Ovary (tissue), 9 donors: ENCODE measurements around the gene TRAF3. TPM values are rescaled to one million over a fixed set of nuclear protein-coding genes. Genes with fewer than 3 reads are reported as not detected.
A peak's percentile ranks its signal among the peaks of the same experiment; 100 is the strongest.

ENCODE experiments used
- DNase-seq, 5 donors: peaks; one replicate each; pipeline ENCODE4 v3.0.0-alpha.2; 2019 to 2020
- H3K27ac ChIP-seq, 2 donors: fragments of 200-600 bp; one replicate each; pipeline versions ENCODE4 v1.5.1 to v1.8.0; 2019 to 2022
- H3K27me3 ChIP-seq: fragments of 200-600 bp; one replicate; pipeline ENCODE4 v1.8.0; 2022
- H3K36me3 ChIP-seq: fragments of 200-600 bp; sonication (generic); one replicate; pipeline ENCODE4 v1.5.1; 2019
- H3K4me1 ChIP-seq: one replicate; pipeline ENCODE4 v1.8.1; 2013; ENCODE audit warnings: mild to moderate bottlenecking, moderate library complexity; ENCODE audit not compliant: insufficient read depth
- H3K4me3 ChIP-seq: fragments of 200-600 bp; sonication (generic); one replicate; pipeline ENCODE4 v1.5.1; 2017
- H3K9me3 ChIP-seq, 2 donors: fragments of 200-600 bp in 1 of 2; sonication (generic) in 1 of 2; one replicate each; pipeline versions ENCODE4 v1.5.1 to v1.8.1; 2013 to 2019; ENCODE audit warnings: mild to moderate bottlenecking in 1 of 2, moderate library complexity in 1 of 2
- CTCF ChIP-seq, 3 donors: fragments of 450-650 bp in 2 of 3; fragments of 200-600 bp in 1 of 3; IDR thresholded peaks; one replicate each; pipeline versions ENCODE4 v1.5.1 to v1.8.0; 2016 to 2022; ENCODE audit warnings: antibody characterized with exemption in 3 of 3, mild to moderate bottlenecking in 1 of 3
- EP300 ChIP-seq: sonication (generic); formaldehyde crosslinking; IDR thresholded peaks from one replicate; pipeline ENCODE4 v1.6.1; 2017; ENCODE audit warnings: antibody characterized with exemption
- POLR2A ChIP-seq: fragments of 450-650 bp; IDR thresholded peaks from one replicate; pipeline ENCODE4 v1.6.1; 2017; ENCODE audit warnings: antibody characterized with exemption, mild to moderate bottlenecking, moderate library complexity
- WGBS, 3 donors: extraction: QIAGEN DNeasy Blood & Tissue Kit in 1 of 3; methylation state at CpG; one replicate each; pipeline versions ENCODE4 v1.1.5 to v1.1.7; 2013 to 2017; 5-methylcytosine and 5-hydroxymethylcytosine counted together
- intact Hi-C, 4 donors: fragments of 100-400 bp; cut with DNase I; formaldehyde crosslinking; loops; one replicate each; pipeline versions ENCODE4 v1.11.0 to v1.15.1; 2022 to 2023
- polyA plus RNA-seq, 2 donors: library from polyadenylated mRNA; stranded (reverse); fragments of 200-250 nt in 1 of 2; fragments of 350-450 nt in 1 of 2; fragmentation: Illumina TruSeq in 1 of 2; extraction: RNeasy Lipid Tissue Mini Kit (QIAGEN cat#74804) in 1 of 2; gene quantifications; one replicate each; pipeline ENCODE4 v1.2.3, GENCODE V29; 2013 to 2014
- total RNA-seq, 7 donors: library from RNA; depleted of rRNA in 2 of 7; stranded (reverse); fragments of >200 nt in 2 of 7; fragmentation: NEBNext Ultra II Directional in 3 of 7; extraction: Animal tissue kit (Norgen Biotek cat#: 25700) in 3 of 7; gene quantifications; one replicate each; pipeline versions ENCODE4 v1.1.0 to v1.2.4, GENCODE V29; 2016 to 2023
- donor health status: DM: no; HTN: no; CAD: no; lungs with moderate emphysema.
- donor health status: DM: no; HTN: no; CAD: no.
- donor health status: Bipolar disorder and iron deficiency.
- donor health status: DM: yes; HTN: yes; CAD: no.
- donor health status: DM: no; HTN: no; CAD: no.
- donor health status: DM: yes; HTN: yes; CAD: no.

The TRAF3 gene
- total and polyA plus RNA-seq, 9 donors: 2.9 to 17.0 (median 11.4) TPM

GRCh38 chr14:102930753-102931579 lies 153.7 kb downstream of the TRAF3 start:
- H3K9me3 ChIP-seq: no peaks in the 10 kb centered on the region
- H3K36me3 ChIP-seq: no peaks in the 10 kb centered on the region
- peaks cover 14% of the 10 kb centered on the region for H3K4me1 ChIP-seq
- intact Hi-C loops: no loop called here
- H3K27me3 ChIP-seq: no peaks in the 10 kb centered on the region
- H3K4me3 ChIP-seq: no peak overlapping the region
- WGBS, 3 donors: 47 to 62% (median 59%) methylated on average over 32 to 34 of the region's 34 CpGs
- no peak for DNase-seq
- TF ChIP-seq POLR2A (no peak), CTCF (IDR thresholded peaks at IDR 0.05) (no peak), EP300 (no peak)
- no peak overlapping the region for H3K27ac ChIP-seq

GRCh38 chr14:102931580-102932285 lies 154.5 kb downstream of the TRAF3 start:
- H3K27me3 ChIP-seq: no peaks in the 10 kb centered on the region
- no peaks in the 10 kb centered on the region for H3K9me3 ChIP-seq
- TF ChIP-seq EP300 (no peak), POLR2A (no peak), CTCF (IDR thresholded peaks at IDR 0.05) (no peak)
- no peak overlapping the region for H3K4me3 ChIP-seq
- H3K36me3 ChIP-seq: no peaks in the 10 kb centered on the region
- peaks cover 14% of the 10 kb centered on the region for H3K4me1 ChIP-seq
- no peak overlapping the region for H3K27ac ChIP-seq
- DNase-seq: no peak
- intact Hi-C loops: no loop called here
- 93 to 98% (median 96%) methylated on average over 12 of the region's 12 CpGs for WGBS, 3 donors

- Histone ChIP-seq H3K9me3 (no peaks in the 10 kb centered on the region), H3K4me3 (no peak overlapping the region), H3K27ac (no peak overlapping the region), H3K27me3 (no peaks in the 10 kb centered on the region), H3K4me1 (peaks cover 14% of the 10 kb centered on the region), H3K36me3 (no peaks in the 10 kb centered on the region)
- 82 to 91% (median 89%) methylated on average over 20 to 26 of the region's 26 CpGs for WGBS, 3 donors
- intact Hi-C loops: no loop called here
- TF ChIP-seq POLR2A (no peak), CTCF (IDR thresholded peaks at IDR 0.05) (no peak), EP300 (no peak)
- peak in 1 of 5 donors; percentile 33 for DNase-seq
These were observed 155.4 kb downstream of the TRAF3 start for GRCh38 chr14:102932484-102933248.

- TF ChIP-seq POLR2A: no peak
- no peak for TF ChIP-seq CTCF (IDR thresholded peaks at IDR 0.05)
- no peak for TF ChIP-seq EP300
- Histone ChIP-seq H3K27ac (no peak overlapping the region), H3K4me1 (peaks cover 11% of the 10 kb centered on the region), H3K9me3 (no peaks in the 10 kb centered on the region), H3K4me3 (no peak overlapping the region), H3K27me3 (no peaks in the 10 kb centered on the region), H3K36me3 (no peaks in the 10 kb centered on the region)
- peak in 1 of 5 donors; percentile 26 for DNase-seq
- 91 to 94% (median 93%) methylated on average over 20 of the region's 20 CpGs for WGBS, 3 donors
- intact Hi-C loops: no loop called here
These were observed 156.5 kb downstream of the TRAF3 start for GRCh38 chr14:102933618-102934231.
